K562 (cell line): ENCODE results near the gene FAR2. TPM values are rescaled to one million over a fixed set of nuclear protein-coding genes. Genes with fewer than 3 reads are reported as not detected.

Source experiments
- ATAC-seq: fragments of 200-7000 bp; cut with Tn5 transposase; 3 replicates; pipeline ENCODE4 v1.9.1; 2020; ENCODE audit warnings: moderate library complexity
- BruUV-seq: library from RNA; stranded (reverse); fragments of 400-500 nt; replicated peaks from 2 replicates; lab custom pipeline; 2021; lab: Mats Ljungman, UMichigan
- CTCF ChIA-PET: fragments of 300-600 bp; formaldehyde crosslinking; extraction: SDS; loops from one replicate; lab custom pipeline; 2021; ENCODE audit warnings: low intra/inter-chr PET ratio; lab: Yijun Ruan, JAX
- POLR2A ChIA-PET: fragments of 300-600, 350-650 bp; sonication (Branson Sonifier 250); formaldehyde crosslinking; extraction: SDS; loops from one replicate; lab custom pipeline; 2021; ENCODE audit warnings: antibody characterized with exemption, inconsistent platforms; lab: Yijun Ruan, JAX
- DNase-seq, 4 experiments: peaks; one replicate each; pipeline versions ENCODE4 v3.0.0 to v3.0.0-alpha.2; 2011 to 2018; ENCODE audit warnings: low spot score in 3 of 4, mixed read lengths in 3 of 4; ENCODE audit errors: extremely low read depth in 1 of 4
- FAIRE-seq: peaks from 2 replicates; lab custom pipeline; 2011; peaks lifted over from hg19 to GRCh38; lab: Jason Lieb, UNC
- H2AFZ ChIP-seq: 2 replicates; pipeline ENCODE4 v1.6.0; 2011; ENCODE audit warnings: low read depth, low read length, control low read depth, inconsistent platforms
- H3K27ac ChIP-seq: fragments of 200-600 bp; 3 replicates; pipeline ENCODE4 v1.8.0; 2011; ENCODE audit warnings: low read depth, mild to moderate bottlenecking, control low read depth, inconsistent platforms, low read length, moderate library complexity, mixed read lengths; ENCODE audit errors: extremely low read depth
- H3K27me3 ChIP-seq, 2 experiments: fragments of 300-600 bp in 1 of 2; 2 replicates in 1 of 2; 3 replicates in 1 of 2; pipeline versions ENCODE4 v1.6.0 to v1.8.0; 2011; ENCODE audit warnings: inconsistent platforms in 2 of 2, low read length in 2 of 2, mild to moderate bottlenecking in 1 of 2, mixed read lengths in 1 of 2, moderate library complexity in 1 of 2; ENCODE audit not compliant: control insufficient read depth in 2 of 2, insufficient read depth in 2 of 2
- H3K36me3 ChIP-seq: fragments of 300-600 bp; 3 replicates; pipeline ENCODE4 v1.8.0; 2011; ENCODE audit warnings: mild to moderate bottlenecking, low read length, inconsistent platforms; ENCODE audit not compliant: control insufficient read depth, insufficient read depth
- H3K4me1 ChIP-seq, 2 experiments: fragments of 200-600 bp in 1 of 2; replicated peaks in 1 of 2; 2 replicates in 1 of 2; 3 replicates in 1 of 2; pipeline versions ENCODE4 v1.5.1 to v1.8.0; 2011; ENCODE audit warnings: inconsistent platforms in 2 of 2, low read length in 2 of 2, mild to moderate bottlenecking in 1 of 2, mixed read lengths in 1 of 2, moderate library complexity in 1 of 2; ENCODE audit not compliant: control insufficient read depth in 2 of 2, insufficient read depth in 2 of 2
- H3K4me2 ChIP-seq: 2 replicates; pipeline ENCODE4 v1.6.1; 2011; ENCODE audit warnings: low read length, control low read depth, inconsistent platforms, mixed read lengths; ENCODE audit not compliant: insufficient read depth
- H3K4me3 ChIP-seq: fragments of 200-600 bp; sonication (generic), shearing (Covaris generic); 2 replicates; pipeline ENCODE4 v1.5.1; 2016; ENCODE audit warnings: control low read depth, inconsistent platforms
- H3K79me2 ChIP-seq: fragments of 200-600 bp; 3 replicates; pipeline ENCODE4 v1.8.0; 2011; ENCODE audit warnings: low read length, inconsistent platforms; ENCODE audit not compliant: control insufficient read depth, insufficient read depth
- H3K9ac ChIP-seq, 2 experiments: 2 replicates each; pipeline versions ENCODE4 v1.6.0 to v1.6.1; 2011; ENCODE audit warnings: low read depth in 2 of 2, low read length in 2 of 2, control low read depth in 1 of 2, inconsistent platforms in 1 of 2, mild to moderate bottlenecking in 1 of 2, mixed read lengths in 1 of 2; ENCODE audit not compliant: insufficient read depth in 1 of 2
- H3K9me1 ChIP-seq: one replicate; pipeline ENCODE4 v1.6.0; 2011; ENCODE audit warnings: inconsistent platforms, mild to moderate bottlenecking, low read length, moderate library complexity; ENCODE audit not compliant: control insufficient read depth, insufficient read depth
- H3K9me3 ChIP-seq: replicated peaks from 2 replicates; pipeline ENCODE4 v1.5.1; 2011; ENCODE audit warnings: low read depth, low read length, inconsistent platforms; ENCODE audit not compliant: control insufficient read depth, insufficient read depth
- H4K20me1 ChIP-seq: replicated peaks from 2 replicates; pipeline ENCODE4 v1.6.1; 2011; ENCODE audit warnings: low read length, inconsistent platforms, mixed read lengths; ENCODE audit not compliant: control insufficient read depth, insufficient read depth
- DMBX1 ChIP-seq: fragments of 250-450 bp; sonication (Bioruptor Pico); IDR thresholded peaks from 2 replicates; pipeline ENCODE4 v1.8.0; 2022; ENCODE audit warnings: inconsistent platforms, mild to moderate bottlenecking, moderate library complexity, borderline replicate concordance
- FIP1L1 ChIP-seq: fragments of 200-400 bp; formaldehyde crosslinking; IDR thresholded peaks from 2 replicates; pipeline ENCODE4 v1.6.1; 2018; ENCODE audit warnings: mild to moderate bottlenecking, low read depth, low read length; ENCODE audit not compliant: poor library complexity, severe bottlenecking
- LEF1 ChIP-seq: fragments of 450-650 bp; IDR thresholded peaks from 2 replicates; pipeline ENCODE4 v1.6.1; 2016; ENCODE audit warnings: mild to moderate bottlenecking
- MEIS2 ChIP-seq: fragments of 450-650 bp; IDR thresholded peaks from 2 replicates; pipeline ENCODE4 v1.6.1; 2014; ENCODE audit warnings: mild to moderate bottlenecking; ENCODE audit not compliant: partially characterized antibody
- NFIX ChIP-seq: fragments of 250-450 bp; sonication (Bioruptor Pico); IDR thresholded peaks from 2 replicates; pipeline ENCODE4 v1.4.0; 2020; ENCODE audit warnings: low read depth, mild to moderate bottlenecking, moderate library complexity
- PBX2 ChIP-seq, 2 experiments: IDR thresholded peaks in 1 of 2; conservative IDR thresholded peaks in 1 of 2; 2 replicates each; pipeline ENCODE4 v1.6.1; 2016; ENCODE audit warnings: low read depth in 2 of 2, mild to moderate bottlenecking in 1 of 2, missing compliant biosample characterization in 1 of 2, missing genetic modification characterization in 1 of 2, moderate library complexity in 1 of 2
- PYGO2 ChIP-seq: fragments of 450-650 bp; IDR thresholded peaks from 2 replicates; pipeline ENCODE4 v1.6.1; 2016; ENCODE audit warnings: mild to moderate bottlenecking, missing genetic modification characterization, moderate library complexity, missing compliant biosample characterization
- SRF ChIP-seq, 2 experiments: fragments of 250-450, 450-650 bp in 1 of 2; sonication (Bioruptor Pico) in 1 of 2; sonication (generic) in 1 of 2; formaldehyde crosslinking; IDR thresholded peaks; 2 replicates each; pipeline versions ENCODE4 v1.5.0 to v1.5.1; 2020 to 2022; ENCODE audit warnings: mild to moderate bottlenecking in 1 of 2, missing genetic modification reagents in 1 of 2
- ZNF263 ChIP-seq: sonication (generic); formaldehyde crosslinking; IDR thresholded peaks from 2 replicates; pipeline ENCODE4 v1.8.0; 2022; ENCODE audit warnings: mild to moderate bottlenecking, missing genetic modification reagents, borderline replicate concordance
- ZSCAN32 ChIP-seq: fragments of 450-650 bp; formaldehyde crosslinking; IDR thresholded peaks from 2 replicates; pipeline ENCODE4 v1.4.0; 2020; ENCODE audit warnings: mild to moderate bottlenecking, moderate library complexity
- WGBS: fragments of 100-300 bp; shearing (Covaris generic); methylation state at CpG from one replicate; pipeline ENCODE4 v1.1.6; 2016; ENCODE audit warnings: low coverage, mixed read lengths; ENCODE audit not compliant: insufficient coverage; ENCODE audit errors: missing lambda C conversion rate; 5-methylcytosine and 5-hydroxymethylcytosine counted together
- in situ Hi-C: fragments of 300-500 bp; cut with MboI; formaldehyde crosslinking; loops from 4 replicates; pipeline ENCODE4 v1.15.0; 2018; ENCODE audit warnings: inconsistent platforms, mixed read lengths
- intact Hi-C: fragments of 100-400 bp; cut with micrococcal nuclease; formaldehyde crosslinking; loops from 2 replicates; pipeline ENCODE4 v1.14.2; 2022
- polyA plus RNA-seq, 8 experiments: library from polyadenylated mRNA; depleted of rRNA in 4 of 8; stranded (reverse) in 5 of 8; unstranded in 3 of 8; fragments of >200 nt; fragmentation: Nextera tagmentation in 2 of 8; fragmentation: Illumina TruSeq in 1 of 8; extraction: Ambion mirVana in 2 of 8; extraction: Trizol in 1 of 8; gene quantifications; 2 replicates each; pipeline versions ENCODE4 v1.2.1 to v1.2.3, GENCODE V29; 2011 to 2014; ENCODE audit warnings: inconsistent platforms in 1 of 8, missing spikeins in 1 of 8
- total RNA-seq, 7 experiments: library from RNA; depleted of rRNA in 6 of 7; stranded (reverse); fragments of >200 nt in 6 of 7; fragmentation: Illumina TruSeq in 2 of 7; extraction: Trizol in 2 of 7; gene quantifications; 2 replicates each; pipeline versions ENCODE4 v1.2.1 to v1.2.3, GENCODE V29; 2011 to 2021; ENCODE audit warnings: low replicate concordance in 1 of 7

Gene FAR2
- total and polyA plus RNA-seq, 9 of the 15 experiments (the other 6 are each of a cell fraction or from before 2014, with no cell fraction given), result 5.0 to 13.4 (median 8.5) TPM

- 10% methylated on average over 2 of the region's 2 CpGs for WGBS
- Histone ChIP-seq H2AFZ (no peak overlapping the region), H4K20me1 (no peaks in the 10 kb centered on the region), H3K9me1 (no peaks in the 10 kb centered on the region), H3K9ac (no peak overlapping the region), H3K27ac (no peak overlapping the region), H3K4me2 (no peak overlapping the region), H3K9me3 (no peaks in the 10 kb centered on the region), H3K79me2 (no peaks in the 10 kb centered on the region), H3K4me1 (no peaks in the 10 kb centered on the region), H3K27me3 (no peaks in the 10 kb centered on the region), H3K4me3 (no peak overlapping the region)
- no peak for FAIRE-seq
- DNase-seq, result no peak
- no peak for ATAC-seq
- intact Hi-C loops, result no loop called here
- TF ChIP-seq DMBX1 (CRISPR knock-in tag) (no peak), NFIX (no peak), SRF (CRISPR knock-in tag; IDR thresholded peaks at IDR 0.05) (0 out of 4 replicates have a peak, but pooled peaks of 1 of the 2 experiments have one; percentile 19), PBX2 (CRISPR knock-in tag; IDR thresholded peaks at IDR 0.05; ENCODE audit: low read depth) (no peak), PBX2 (tag; conservative IDR thresholded peaks at IDR 0.05; ENCODE audit: low read depth) (peak; percentile 39), ZNF263 (CRISPR knock-in tag) (no peak), ZSCAN32 (CRISPR knock-in tag) (no peak), FIP1L1 (no peak), LEF1 (no peak), MEIS2 (peak; percentile 25), PYGO2 (tag) (no peak)
- TF ChIP-seq, all 486 proteins: peak for 3
- no TSS peak for BruUV-seq
- ChIA-PET CTCF (no interaction called here), POLR2A (no interaction called here)
- H3K36me3 ChIP-seq, result no peaks in the 10 kb centered on the region
- in situ Hi-C loops, result no loop called here
Measured at GRCh38 chr12:29282031-29282816, 133.1 kb downstream of the FAR2 start.
